HL-60/S4 (cell line): ENCODE measurements around the gene CXCL9.
"Not testable (repeated sequence)": the region's sequence is repeated elsewhere in the genome, so short reads cannot be mapped to it uniquely, and the experiment has no call there.

Experiments
- in situ Hi-C: fragments of 300-500 bp; cut with MboI; formaldehyde crosslinking; loops from 2 replicates; pipeline ENCODE4 v1.14.3; 2022; ENCODE audit warnings: low sequenced_read_pairs

The CXCL9 gene

GRCh38 chr4:75963558-75963957, 43.8 kb downstream of the CXCL9 start:
- in situ Hi-C loops, result no loop called here

DNA sequence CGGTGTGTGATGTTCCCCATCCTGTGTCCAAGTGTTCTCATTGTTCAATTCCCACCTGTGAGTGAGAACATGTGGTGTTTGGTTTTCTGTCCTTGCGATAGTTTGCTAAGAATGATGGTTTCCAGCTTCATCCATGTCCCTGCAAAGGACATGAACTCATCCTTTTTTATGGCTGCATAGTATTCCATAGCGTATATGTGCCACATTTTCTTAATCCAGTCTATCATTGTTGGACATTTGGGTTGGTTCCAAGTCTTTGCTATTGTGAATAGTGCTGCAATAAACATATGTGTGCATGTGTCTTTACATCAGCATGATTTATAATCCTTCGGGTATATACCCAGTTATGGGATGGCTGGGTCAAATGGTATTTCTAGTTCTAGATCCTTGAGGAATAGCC, 45.2 kb downstream of the CXCL9 start:
- in situ Hi-C loops, result not testable (repeated sequence)

DNA sequence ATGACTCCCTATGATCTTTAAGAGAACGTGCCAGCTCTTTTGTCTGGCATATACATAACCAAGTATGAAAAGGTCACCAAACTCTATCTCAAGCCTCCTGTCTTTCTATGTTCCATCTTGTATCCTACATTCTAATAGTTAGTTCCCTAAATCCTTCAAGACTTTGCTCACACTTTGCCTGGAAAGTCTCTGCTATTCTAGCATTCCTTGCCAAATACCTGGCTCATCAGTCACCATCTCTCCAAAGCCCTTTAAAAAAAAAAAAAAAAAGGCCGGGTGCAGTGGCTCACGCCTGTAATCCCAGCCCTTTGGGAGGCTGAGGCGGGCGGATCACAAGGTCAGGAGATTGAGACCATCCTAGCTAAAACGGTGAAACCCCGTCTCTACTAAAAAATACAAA, 48.8 kb downstream of the CXCL9 start:
- in situ Hi-C loops, result not testable (repeated sequence)

- in situ Hi-C loops, result not testable (repeated sequence)
Observed at GRCh38 chr4:75954811-75955210, 52.5 kb downstream of the CXCL9 start.

DNA sequence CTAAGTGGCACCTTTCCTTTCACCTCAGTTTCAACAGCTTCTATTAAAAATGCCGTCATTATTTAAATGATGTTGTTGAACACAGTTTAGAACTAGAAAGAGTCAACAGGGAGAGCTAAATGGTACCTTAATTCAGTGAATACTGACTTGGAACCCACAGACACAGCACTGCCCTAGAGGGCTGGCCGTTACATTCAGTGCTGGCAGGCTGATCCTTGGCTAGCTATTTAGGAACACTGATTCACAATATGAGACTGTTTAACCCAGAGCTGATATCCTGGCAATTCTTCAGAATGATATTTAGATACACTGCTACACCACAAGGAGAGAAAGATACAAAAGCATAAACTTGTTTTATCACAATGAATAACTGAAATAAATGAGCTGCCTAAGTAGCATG, 53.8 kb downstream of the CXCL9 start:
- in situ Hi-C loops, result no loop called here
